Nucleus accumbens (tissue), 56 donors: ENCODE data around the gene PRF1.
"Not testable (repeated sequence)": the region's sequence is repeated elsewhere in the genome, so short reads cannot be mapped to it uniquely, and the experiment has no call there.

Experiments used
- DNase-seq, 56 donors: peaks; one replicate each; lab custom pipeline; 2025; lab: John Stamatoyannopoulos, UW

Gene PRF1

GRCh38 chr10:70581176-70581575 is 21.4 kb downstream of the PRF1 start:
- not testable (repeated sequence) for DNase-seq

- DNase-seq: no peak
These were observed 23.1 kb downstream of the PRF1 start for GRCh38 chr10:70579234-70580002.

GRCh38 chr10:70578371-70578947 is 24.1 kb downstream of the PRF1 start:
- no peak for DNase-seq

DNA sequence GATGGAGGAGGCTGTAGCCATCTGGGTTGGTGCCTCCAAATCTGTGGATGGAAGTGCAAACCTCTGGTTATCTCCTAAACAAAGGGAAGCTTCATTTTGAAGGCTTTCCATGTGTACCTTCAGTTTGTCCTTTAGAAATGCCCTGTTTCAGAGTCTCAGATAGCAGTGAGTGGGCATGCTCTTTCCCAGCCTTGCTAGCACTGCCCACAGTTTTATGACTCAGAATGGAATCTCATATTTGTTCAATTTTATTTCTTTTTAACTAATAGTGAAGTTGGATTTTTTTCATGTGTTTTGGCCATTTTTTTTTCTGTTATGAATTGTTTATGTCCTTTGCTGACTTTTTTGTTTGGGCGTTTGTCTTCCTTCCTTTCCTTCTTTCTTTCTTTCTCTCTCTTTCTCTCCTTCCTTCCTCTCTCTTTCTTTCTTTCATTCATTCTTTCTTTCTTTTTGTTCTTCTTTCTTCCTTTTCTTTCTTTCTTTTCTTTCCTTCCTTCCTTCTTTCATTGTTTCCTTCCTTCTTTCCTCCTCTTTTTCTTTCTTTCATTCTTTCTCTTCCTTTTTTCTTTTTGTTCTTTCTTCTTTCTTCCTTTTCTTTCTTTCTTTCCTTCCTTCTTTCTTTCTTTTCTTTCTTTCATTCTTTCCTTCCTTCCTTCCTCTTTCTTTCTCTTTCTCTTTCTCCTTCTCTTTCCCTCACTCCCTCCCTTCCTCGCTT is 25.6 kb downstream of the PRF1 start:
- no peak for DNase-seq

DNA sequence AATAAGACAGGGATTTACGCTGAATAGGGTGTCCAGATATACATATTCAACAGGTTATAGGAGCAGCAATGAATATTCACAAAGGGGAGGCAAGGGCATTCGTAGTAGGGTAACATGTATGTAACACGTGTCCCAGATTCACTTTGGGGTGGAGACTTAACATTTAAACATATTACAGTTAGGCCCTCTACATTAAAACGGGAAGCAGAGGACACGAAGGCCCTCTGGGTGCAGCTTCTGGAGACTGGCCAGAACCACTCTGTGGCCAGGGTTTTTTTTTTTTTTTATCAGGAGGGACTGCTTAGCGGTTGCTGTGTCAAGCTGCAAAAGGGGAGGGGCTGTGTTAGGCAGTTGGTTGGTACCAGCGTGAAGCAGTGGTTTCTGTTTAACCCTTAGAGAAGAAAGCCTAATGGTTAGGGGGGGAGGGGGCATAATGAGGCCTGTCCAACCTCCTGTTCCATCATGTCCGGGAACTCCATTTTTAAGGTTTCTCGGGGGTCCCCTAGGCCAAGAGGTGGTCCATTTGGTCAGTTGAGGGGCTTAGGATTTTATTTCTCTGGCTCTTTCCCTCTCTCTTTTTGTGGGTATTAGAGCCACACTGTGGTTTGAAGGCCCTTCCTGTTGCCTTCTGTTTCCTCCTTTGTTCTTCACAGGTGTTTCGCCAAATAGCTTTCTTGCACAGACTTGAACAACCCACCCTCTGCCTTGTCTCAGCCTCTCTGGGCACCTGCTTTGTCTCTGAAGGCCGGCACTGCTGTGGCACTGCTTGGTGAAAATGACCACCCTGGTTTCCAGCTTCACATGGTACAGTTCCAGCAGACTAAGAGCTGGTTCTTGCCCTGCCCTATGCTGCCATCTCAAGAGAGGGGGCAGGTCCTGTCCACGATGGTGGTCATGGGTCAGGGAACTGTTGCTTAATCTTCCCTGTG is 26.4 kb downstream of the PRF1 start:
- DNase-seq: peak in 3 of 56 donors; percentile 15 to 22 (median 19)

- no peak for DNase-seq
These were observed 27.1 kb downstream of the PRF1 start for GRCh38 chr10:70575486-70575873.

- DNase-seq: no peak
These were observed 28.7 kb downstream of the PRF1 start for GRCh38 chr10:70573599-70574506.

DNA sequence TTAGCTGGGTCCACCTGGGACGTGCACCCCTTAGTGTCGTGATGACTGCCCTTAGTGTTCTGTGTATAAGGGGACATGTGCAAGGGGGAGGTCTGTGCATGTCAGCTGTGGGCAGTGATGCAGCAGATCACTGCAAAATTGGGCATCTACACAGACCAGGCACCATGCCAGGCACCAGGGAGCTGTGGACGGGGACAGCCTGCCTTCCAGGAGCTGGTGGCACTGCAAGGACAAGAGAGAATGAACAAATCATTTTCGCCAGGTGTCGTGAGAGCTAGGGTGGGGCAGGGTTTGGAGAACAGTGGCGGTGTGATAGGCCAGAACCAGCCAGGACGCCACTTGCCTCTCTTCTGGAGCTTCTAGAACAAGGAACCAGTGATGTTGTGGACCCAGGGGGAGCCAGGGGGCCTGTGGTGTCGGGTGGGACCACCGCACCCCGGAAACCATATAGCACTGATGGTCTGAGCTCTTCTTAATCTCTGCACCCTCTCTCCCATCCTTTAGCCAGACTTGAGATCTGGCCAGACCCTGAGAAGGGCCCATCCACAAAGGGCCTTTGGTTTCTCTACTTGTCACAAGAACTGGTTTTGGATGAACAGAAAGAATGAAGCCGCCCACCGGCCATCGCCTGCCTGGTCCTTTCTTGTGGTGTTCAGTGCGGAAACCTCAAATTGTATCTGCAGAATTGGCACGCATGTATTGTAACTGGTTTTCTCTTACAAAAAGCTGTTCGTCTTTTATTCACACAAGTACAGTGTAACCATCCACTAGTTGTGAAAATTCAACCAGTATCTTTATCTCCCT is 30.7 kb downstream of the PRF1 start:
- no peak for DNase-seq

DNA sequence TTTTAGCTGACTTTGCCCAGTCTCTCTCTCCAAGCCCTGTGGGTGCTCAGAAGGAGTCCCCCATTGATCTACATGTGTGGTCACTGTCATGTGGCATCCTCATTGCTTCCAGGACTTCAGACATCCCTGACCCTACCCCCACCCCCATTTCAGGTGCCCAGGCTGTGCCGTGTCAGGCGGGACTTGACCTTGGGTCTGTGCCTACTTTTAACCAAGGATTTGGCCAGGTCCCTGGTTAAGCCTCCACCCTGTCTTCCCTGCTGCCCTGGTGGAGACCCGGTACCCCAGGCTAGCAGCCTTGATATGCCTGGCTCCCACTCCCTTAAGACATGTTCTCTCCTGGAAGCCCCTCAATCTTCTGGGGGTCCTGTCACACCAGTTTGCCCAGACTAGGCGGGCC is 31.3 kb downstream of the PRF1 start:
- DNase-seq: no peak

- DNase-seq: no peak
These were observed 33.6 kb downstream of the PRF1 start for GRCh38 chr10:70568781-70569495.

GRCh38 chr10:70568113-70568512 is 34.4 kb downstream of the PRF1 start:
- DNase-seq: no peak

DNA sequence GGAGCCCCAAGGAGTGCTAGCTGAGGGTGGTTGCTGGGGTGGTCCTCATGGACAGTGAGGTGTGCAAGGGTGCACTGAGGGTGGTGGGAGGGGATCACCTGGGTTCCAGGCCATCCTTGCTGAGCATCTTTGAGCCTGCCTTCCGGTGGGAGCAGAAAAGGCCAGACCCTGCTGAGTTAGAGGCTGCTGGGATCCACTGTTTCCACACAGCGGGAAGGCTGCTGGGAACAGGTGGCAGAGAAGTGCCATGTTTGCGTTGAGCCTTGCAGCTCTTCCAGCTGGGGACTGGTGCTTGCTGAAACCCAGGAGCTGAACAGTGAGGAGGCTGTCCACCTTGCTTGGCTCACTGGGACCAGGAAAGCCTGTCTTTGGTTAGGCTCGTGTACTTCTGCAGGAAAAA is 34.9 kb downstream of the PRF1 start:
- DNase-seq: no peak

GRCh38 chr10:70566515-70567290 is 35.8 kb downstream of the PRF1 start:
- DNase-seq: no peak

- no peak for DNase-seq
These were observed 36.7 kb downstream of the PRF1 start for GRCh38 chr10:70565556-70566514.

DNA sequence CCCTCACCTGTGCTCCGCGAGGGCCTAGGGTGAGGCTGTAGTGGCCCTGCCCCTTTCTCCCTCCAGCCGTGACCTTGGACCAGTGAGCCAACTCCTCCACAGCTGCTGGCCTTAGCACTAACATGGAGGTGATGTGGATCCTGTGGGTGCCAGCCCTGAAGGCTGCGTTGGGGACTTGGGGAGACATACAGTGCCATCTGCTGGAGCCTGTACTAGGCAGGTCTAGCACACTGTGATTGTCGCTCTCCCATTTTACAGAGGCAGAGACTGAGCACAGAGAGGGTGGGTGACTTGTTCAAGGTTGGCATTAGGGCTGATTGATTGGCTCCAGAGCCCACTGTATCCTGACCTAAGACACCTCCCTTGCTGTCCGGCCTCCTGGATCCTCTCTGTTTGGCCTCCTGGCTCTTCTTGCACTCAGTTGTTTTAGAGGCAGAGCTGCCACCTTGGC is 37.6 kb downstream of the PRF1 start:
- no peak for DNase-seq

- DNase-seq: no peak
These were observed 38.3 kb downstream of the PRF1 start for GRCh38 chr10:70564113-70564725.
